Activated naive CD4-positive, alpha-beta T cell treated with anti-CD3 and anti-CD28 coated beads, Interleukin-2, amount 50 U/mL, for 16 hours (primary cell): Measurements from ENCODE around the gene LRPPRC.
"Not testable (repeated sequence)": the region's sequence is repeated elsewhere in the genome, so short reads cannot be mapped to it uniquely, and the experiment has no call there.

Experiments
- DNase-seq: peaks from one replicate; pipeline ENCODE4 v3.0.0-alpha.2; 2020

The LRPPRC gene

GRCh38 chr2:43995733-43996533, at the start of gene LRPPRC:
Gene LRPPRC, minus strand, starts transcription at chr2:43995989. Its CDS starts 42 bp downstream, at chr2:43995947.
- DNase-seq: peak; percentile 91

GRCh38 chr2:44045061-44045460, 49.3 kb upstream of the LRPPRC start:
- no peak for DNase-seq

- peak; percentile 81 for DNase-seq
Measured at GRCh38 chr2:44044281-44044720, 48.5 kb upstream of the LRPPRC start.

- no peak for DNase-seq
Measured at GRCh38 chr2:44040365-44040764, 44.6 kb upstream of the LRPPRC start.

- DNase-seq: no peak
Measured at GRCh38 chr2:44038277-44038676, 42.5 kb upstream of the LRPPRC start.

- DNase-seq: no peak
Measured at GRCh38 chr2:44037221-44037620, 41.4 kb upstream of the LRPPRC start.

- no peak for DNase-seq
Measured at GRCh38 chr2:44033947-44034346, 38.2 kb upstream of the LRPPRC start.

- not testable (repeated sequence) for DNase-seq
Measured at GRCh38 chr2:44027076-44027475, 31.3 kb upstream of the LRPPRC start.

GRCh38 chr2:44016282-44016681, 20.5 kb upstream of the LRPPRC start:
- DNase-seq: peak; percentile 33

- DNase-seq: no peak
Measured at GRCh38 chr2:44015239-44015638, 19.4 kb upstream of the LRPPRC start.

- DNase-seq: not testable (repeated sequence)
Measured at GRCh38 chr2:44013205-44013604, 17.4 kb upstream of the LRPPRC start.

GRCh38 chr2:44010266-44010665, 14.5 kb upstream of the LRPPRC start:
- no peak for DNase-seq

GRCh38 chr2:44009136-44009735, 13.4 kb upstream of the LRPPRC start:
- no peak for DNase-seq

- no peak for DNase-seq
Measured at GRCh38 chr2:44005846-44006245, 10.1 kb upstream of the LRPPRC start.

GRCh38 chr2:44004735-44005602, 9.2 kb upstream of the LRPPRC start:
- no peak for DNase-seq

GRCh38 chr2:44001716-44002115, 5.9 kb upstream of the LRPPRC start:
- DNase-seq: no peak

- DNase-seq: no peak
Measured at GRCh38 chr2:43998263-43998662, 2.5 kb upstream of the LRPPRC start.

- no peak for DNase-seq
Measured at GRCh38 chr2:43993437-43993836, 2.4 kb downstream of the LRPPRC start.

GRCh38 chr2:43989545-43989944, 6.2 kb downstream of the LRPPRC start:
- DNase-seq: no peak

- DNase-seq: no peak
Measured at GRCh38 chr2:43986600-43986999, 9.2 kb downstream of the LRPPRC start.

- no peak for DNase-seq
Measured at GRCh38 chr2:43985359-43985758, 10.4 kb downstream of the LRPPRC start.

GRCh38 chr2:43984533-43984932, 11.3 kb downstream of the LRPPRC start:
- DNase-seq: no peak

GRCh38 chr2:43980902-43981301, 14.9 kb downstream of the LRPPRC start:
- DNase-seq: peak; percentile 26
